GM21717 (cell line): ENCODE results near the gene CHD6.

ENCODE experiments used
- ATAC-seq: cut with Tn5 transposase; IDR thresholded peaks from one replicate; pipeline ENCODE4 v1.9.1; 2021; ENCODE audit warnings: mild to moderate bottlenecking, moderate library complexity; ENCODE audit not compliant: unreplicated experiment

The CHD6 gene

GRCh38 chr20:41623625-41624375 lies 5.6 kb upstream of the CHD6 start:
- no peak for ATAC-seq

DNA sequence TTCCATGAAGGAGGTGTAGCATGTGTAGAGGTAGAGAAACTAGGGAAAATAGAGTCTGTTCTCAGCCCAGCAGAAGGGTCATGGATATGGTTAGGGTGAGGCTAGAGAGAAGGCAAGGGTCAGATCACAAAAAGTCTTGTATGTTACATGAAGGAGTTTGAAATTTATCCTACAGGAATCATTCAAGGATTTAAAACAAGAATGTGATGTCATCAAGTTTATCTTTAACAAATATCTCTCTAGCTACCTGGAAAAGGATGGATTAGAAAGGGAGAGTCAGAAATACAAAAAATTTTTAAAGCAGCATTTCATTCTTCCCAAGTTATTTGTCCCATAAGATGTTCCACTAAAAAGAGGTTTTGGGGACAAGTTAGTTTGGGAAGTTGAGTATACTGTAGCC lies 4.4 kb upstream of the CHD6 start:
- no peak for ATAC-seq

DNA sequence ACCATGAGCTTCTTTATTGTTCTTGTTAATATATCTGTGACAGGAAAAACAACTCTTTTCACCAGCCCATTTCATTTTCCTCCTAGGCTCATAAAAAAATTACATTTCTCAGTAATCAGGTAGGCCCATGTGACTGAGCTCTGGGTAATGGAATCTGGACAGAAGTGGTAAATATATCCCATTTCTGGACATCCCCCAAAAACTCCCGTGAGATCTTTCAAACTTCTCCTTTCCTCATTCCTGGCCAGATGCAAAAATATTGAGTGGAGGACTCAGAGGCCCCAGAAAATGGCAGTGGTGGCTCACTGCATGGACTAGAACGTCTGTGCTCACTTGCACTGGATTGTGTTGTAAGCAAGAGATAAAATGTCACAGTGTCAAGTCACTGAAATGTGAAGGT lies 3.8 kb upstream of the CHD6 start:
- ATAC-seq, result no peak

- ATAC-seq, result no peak
These were observed 3.2 kb upstream of the CHD6 start for GRCh38 chr20:41621421-41621820.

DNA sequence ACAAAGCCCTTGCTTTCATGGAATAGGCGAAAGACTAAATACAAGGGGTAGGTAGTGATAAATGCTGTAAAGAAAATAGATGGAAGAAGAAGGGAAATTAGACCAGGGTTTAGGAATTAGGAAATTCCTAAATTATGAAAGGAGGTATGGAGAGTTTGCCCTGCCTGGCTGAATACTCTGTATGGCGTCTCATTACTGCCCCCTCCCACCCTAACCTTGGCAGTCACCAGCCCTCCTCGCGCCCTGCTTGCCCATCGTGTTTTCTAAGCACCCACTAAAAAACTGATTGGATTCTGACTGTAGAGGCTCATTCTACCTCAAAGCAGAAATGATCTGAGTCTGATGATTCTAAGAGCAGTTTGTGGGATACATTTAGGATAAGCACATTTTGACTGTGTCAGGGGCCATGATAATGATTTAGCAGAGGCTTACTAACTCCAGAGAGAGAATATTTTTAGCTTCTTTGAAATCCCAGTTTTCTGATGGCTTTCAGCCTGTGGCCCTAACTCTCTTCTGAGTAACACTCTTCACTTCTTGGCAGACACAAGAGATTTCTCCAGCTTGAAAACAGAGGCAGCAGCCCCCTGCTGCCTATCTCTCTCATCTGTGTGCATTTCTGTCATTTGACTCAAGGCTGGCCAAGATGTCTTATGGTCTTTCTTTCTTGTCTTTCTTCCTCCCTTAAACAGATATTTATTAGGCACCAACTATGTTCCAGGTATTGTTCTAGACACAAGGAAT lies 1.4 kb upstream of the CHD6 start:
- no peak for ATAC-seq

- peak; percentile 3 for ATAC-seq
These were observed 682 bp upstream of the CHD6 start for GRCh38 chr20:41618807-41619311.

DNA sequence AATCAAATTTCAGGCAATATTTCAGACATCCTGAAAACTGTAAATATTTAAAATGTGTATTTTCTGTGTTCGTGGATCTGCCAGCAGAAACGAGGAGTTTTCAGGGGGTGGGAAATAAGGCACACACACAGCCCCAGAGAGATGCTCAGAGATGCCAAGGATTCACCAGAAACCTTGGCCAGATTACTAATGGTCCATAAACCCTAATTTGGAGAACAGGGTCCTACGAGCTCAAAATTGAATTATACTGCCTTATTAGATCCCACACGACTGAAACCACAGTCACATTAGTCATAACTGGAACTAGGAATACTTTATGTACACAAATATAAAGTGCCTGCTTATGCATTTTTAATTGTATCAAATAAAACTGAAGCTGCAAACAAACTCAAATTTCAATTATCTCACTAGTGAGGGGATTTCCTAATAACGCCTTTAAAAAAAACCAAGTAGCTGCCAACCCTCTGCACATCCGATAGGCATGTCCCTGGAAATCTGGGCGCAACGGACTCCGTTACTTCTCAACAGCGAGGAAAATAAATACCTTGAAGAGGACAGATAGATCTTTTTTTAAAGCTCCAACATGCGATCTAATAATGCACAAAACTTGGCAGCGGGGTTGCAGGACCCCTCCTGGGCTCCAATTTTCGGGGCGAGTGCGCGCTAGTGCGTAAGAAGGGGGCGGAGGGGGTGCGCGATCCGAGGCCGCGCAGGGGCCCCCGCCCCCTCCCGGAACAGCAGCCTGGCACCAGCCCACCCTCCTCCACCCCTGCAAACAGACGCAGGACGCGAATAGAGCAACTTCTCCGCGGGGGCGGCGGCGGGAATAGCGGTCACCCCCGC lies 897 bp downstream of the CHD6 start:
- peak; percentile 9 for ATAC-seq

- ATAC-seq, result no peak
These were observed 1.9 kb downstream of the CHD6 start for GRCh38 chr20:41616228-41616627.

- ATAC-seq, result no peak
These were observed 2.5 kb downstream of the CHD6 start for GRCh38 chr20:41615676-41616075.

- ATAC-seq, result no peak
These were observed 3.1 kb downstream of the CHD6 start for GRCh38 chr20:41615110-41615509.

DNA sequence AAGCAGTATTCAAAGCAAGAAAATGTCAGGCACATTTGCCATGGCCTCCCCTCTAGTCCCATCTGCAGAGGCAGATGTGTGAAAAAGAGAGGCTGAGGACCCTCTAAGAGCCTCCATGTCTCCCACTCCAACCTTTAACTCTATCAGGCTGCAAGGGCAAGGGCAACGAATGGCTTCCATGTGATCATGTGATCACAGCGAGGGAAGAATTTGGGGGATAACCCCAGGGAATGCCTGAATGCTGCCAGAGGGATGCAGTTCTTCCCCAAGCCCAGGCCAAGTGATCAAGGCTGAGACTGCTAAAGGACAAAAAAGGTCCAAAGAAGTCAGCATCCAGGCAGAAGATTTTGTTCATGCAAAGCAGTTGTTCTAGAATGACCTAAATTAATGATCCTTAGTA lies 4.9 kb downstream of the CHD6 start:
- ATAC-seq, result no peak

DNA sequence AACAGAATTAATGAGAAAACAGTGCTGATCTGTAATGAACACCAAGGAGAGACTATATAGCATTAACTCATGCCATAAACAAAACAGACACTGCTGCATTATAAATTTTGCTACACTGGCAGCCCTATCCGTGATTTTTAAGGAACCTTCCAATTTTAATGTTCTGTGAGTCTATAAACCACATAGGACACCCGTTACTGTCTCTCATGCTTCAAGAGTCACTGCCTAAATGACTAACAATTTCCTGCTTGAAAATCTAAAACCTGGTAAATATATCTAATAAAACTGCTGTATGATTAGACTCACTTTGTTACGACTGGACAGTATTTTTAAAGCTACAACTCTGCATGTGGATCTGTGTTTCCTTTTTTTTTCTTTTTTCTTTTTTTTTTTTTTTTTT lies 8.7 kb downstream of the CHD6 start:
- ATAC-seq, result no peak

GRCh38 chr20:41608606-41609005 lies 9.6 kb downstream of the CHD6 start:
- ATAC-seq, result no peak

- no peak for ATAC-seq
These were observed 10.4 kb downstream of the CHD6 start for GRCh38 chr20:41607791-41608190.

GRCh38 chr20:41604002-41604401 lies 14.2 kb downstream of the CHD6 start:
- no peak for ATAC-seq

- no peak for ATAC-seq
These were observed 16.4 kb downstream of the CHD6 start for GRCh38 chr20:41601742-41602141.

GRCh38 chr20:41600926-41601631 lies 17.1 kb downstream of the CHD6 start:
- no peak for ATAC-seq

DNA sequence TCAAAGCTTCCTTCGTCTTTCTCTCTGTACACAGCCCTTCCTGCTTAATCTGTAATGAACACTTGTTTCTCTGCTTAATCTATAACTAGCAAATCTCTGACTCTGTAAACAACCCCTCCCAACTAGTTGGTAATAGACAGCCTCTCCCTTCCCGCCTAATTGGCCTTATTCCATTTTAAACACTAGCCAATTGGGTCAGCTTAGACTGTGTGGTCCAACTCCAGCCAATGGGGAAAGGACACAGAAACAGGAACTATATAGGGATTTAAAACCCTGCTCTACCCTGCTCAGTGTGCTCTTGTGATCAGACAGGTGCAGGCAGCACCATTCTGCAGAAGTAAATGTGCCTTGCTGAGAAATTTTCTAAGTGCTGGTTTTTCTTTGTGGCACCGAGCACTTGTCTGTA lies 18.5 kb downstream of the CHD6 start:
- no peak for ATAC-seq

DNA sequence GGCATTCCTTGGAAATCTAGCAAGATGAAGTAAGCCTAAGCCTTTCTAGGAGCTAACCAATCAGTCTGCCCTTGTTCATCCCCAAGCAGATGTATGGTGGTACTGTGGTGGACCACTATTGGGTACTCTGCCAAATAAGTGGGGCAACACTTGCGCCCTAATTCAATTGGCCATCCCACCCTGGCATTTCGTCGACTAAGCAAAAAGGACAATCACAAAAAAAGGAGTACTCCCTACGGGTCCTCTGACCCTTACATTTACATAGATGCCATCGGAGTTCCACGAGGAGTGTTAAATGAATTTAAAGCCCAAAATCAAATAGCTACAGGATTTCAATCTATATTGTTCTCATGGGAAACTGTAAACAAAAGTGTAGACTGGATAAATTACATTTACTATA lies 19.5 kb downstream of the CHD6 start:
- no peak for ATAC-seq

GRCh38 chr20:41594514-41595322 lies 23.5 kb downstream of the CHD6 start:
- no peak for ATAC-seq
